Adipose tissue (tissue), 3 donors: ENCODE data around the gene RIMBP2. TPM values are rescaled to one million over a fixed set of nuclear protein-coding genes. Genes with fewer than 3 reads are reported as not detected.

Experiments used
- H3K27ac ChIP-seq: one replicate; pipeline ENCODE4 v1.5.1; 2013; ENCODE audit warnings: low read depth, low read length
- WGBS, 3 donors: extraction: QIAGEN DNeasy Blood & Tissue Kit; methylation state at CpG; one replicate each; pipeline ENCODE4 v1.1.7; 2013; 5-methylcytosine and 5-hydroxymethylcytosine counted together
- polyA plus RNA-seq, 3 donors: library from polyadenylated mRNA; stranded (reverse); fragments of 200-250 nt; gene quantifications; one replicate each; pipeline ENCODE4 v1.2.3, GENCODE V29; 2013
- donor health status: healthy with polysubstance abuse.
- donor health status: Bipolar disorder and iron deficiency.
- donor health status: healthy.

RIMBP2 gene
- polyA plus RNA-seq, 3 donors, result 0.49 to 1.7 (median 1.1) TPM

GRCh38 chr12:130440411-130441080, 275.6 kb downstream of the RIMBP2 start:
- WGBS, 3 donors, result 92 to 94% (median 94%) methylated on average over 23 of the region's 23 CpGs
- H3K27ac ChIP-seq, result no peak overlapping the region

- no peak overlapping the region for H3K27ac ChIP-seq
- WGBS, 3 donors, result 93 to 98% (median 96%) methylated on average over 3 of the region's 3 CpGs
Observed at GRCh38 chr12:130439250-130439649, 276.8 kb downstream of the RIMBP2 start.

DNA sequence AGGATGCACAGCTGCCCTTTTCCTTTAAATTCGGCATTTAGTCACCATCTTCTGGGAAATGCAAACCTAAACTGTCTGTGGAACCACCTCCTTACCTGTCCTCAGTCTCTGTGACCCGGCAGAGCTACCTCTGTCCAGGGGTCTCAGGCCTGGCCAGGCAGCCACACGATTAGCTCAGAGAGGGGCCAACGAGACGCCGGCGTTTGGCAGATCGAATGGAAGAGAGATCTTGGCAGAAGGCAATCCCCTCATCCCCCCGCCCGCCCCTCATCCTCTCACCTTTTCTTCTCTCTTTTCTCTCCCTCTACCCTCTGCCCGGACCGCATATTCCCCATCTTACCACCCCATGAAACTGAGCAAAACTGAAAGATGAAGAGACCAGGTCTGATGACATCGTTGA, 277.4 kb downstream of the RIMBP2 start:
- H3K27ac ChIP-seq, result no peak overlapping the region
- 87 to 95% (median 94%) methylated on average over 13 of the region's 13 CpGs for WGBS, 3 donors

DNA sequence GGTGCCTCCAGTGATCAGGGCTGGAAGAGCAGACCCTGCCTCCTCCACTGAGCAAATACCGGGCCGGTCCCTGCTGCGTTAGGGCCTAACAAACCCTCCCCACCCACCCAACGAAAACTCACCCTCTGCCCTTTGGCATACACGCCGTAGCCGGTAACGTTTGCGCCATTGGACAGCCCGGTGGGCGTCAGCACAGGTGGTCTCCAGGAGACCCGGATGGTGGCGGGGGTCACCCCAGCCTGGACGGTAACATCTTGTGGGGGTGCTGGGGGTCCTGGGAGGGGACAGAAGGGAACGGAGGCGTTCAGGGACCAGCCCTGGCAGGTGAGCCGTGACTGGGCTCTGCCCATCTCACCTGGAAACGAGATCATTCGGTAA, 277.9 kb downstream of the RIMBP2 start:
- H3K27ac ChIP-seq, result no peak overlapping the region
- 95 to 96% (median 95%) methylated on average over 18 to 19 of the region's 19 CpGs for WGBS, 3 donors

DNA sequence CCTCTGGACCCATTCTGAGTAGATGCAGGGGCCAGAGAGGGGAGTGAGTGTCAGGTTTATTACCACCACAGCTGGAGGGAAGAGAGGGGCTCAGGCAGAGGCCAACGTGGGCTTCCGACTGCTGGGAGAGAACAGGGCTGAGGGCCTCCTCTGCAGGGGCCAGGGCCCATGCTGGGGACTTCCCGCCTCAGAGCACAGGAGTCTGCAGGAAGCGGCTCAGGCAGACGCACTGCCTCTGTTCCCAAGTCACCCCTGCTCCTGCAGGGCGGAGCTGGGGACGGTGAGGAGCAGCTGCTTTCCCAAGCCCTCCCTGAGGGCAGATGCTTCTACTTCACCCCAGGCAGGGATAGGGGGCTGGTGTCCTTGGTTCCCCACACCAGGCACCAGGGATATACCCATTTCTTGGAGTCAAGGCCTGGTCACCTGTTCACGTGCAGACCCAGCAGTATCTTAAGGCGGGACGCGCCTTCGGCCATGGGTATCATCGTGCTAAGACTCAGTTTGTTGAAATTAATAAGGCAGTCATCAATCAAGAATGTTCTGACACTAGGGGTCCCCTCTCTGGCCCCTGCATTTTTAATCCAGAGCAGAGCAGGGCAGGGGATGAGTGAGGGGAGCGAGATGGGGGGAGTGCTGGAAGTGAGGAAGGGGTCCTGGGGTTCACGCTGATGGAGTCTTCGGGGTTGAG, 278.4 kb downstream of the RIMBP2 start:
- no peak overlapping the region for H3K27ac ChIP-seq
- WGBS, 3 donors, result 89 to 94% (median 89%) methylated on average over 16 of the region's 16 CpGs

DNA sequence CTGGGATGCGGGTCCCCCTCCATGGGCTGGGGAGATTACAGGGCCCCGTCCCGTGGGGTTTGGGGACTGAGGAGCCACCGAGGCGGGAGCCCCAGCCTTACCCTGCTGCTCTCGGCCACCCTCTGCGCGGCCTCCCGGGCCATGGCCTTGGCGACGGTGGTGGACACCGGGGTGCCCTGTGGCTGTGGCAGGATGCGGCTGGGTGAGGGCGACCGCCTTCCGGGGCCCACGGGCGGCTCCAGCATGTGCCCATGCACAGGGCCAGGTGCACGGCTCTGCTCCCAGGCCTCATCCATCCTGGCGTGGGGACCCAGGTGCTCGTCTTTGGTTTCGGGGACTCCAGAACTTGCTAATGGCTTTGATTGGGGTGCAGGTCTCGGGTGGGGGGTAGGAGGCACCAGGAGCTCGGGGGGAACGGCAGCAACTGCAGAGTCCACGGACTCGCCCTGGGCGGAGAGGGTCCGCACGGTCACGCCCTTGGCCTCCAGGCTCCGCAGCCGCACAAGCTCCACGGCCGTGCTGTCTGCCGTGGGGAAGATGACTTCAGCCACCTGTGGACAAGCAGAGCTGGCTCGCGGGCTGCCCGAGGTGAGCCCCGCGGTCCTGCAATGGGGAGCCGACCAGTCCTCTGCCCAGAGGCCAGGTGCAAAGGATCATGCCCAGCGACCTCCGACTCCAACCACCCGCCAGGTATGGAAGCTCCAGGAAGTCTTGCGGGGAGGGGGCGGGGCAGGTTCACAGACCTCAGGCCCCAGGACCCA, 279.2 kb downstream of the RIMBP2 start:
- no peak overlapping the region for H3K27ac ChIP-seq
- WGBS, 3 donors, result 92 to 95% (median 94%) methylated on average over 39 to 47 of the region's 47 CpGs

- H3K27ac ChIP-seq, result no peak overlapping the region
- 87 to 91% (median 89%) methylated on average over 17 of the region's 17 CpGs for WGBS, 3 donors
Observed at GRCh38 chr12:130435826-130436225, 280.3 kb downstream of the RIMBP2 start.

DNA sequence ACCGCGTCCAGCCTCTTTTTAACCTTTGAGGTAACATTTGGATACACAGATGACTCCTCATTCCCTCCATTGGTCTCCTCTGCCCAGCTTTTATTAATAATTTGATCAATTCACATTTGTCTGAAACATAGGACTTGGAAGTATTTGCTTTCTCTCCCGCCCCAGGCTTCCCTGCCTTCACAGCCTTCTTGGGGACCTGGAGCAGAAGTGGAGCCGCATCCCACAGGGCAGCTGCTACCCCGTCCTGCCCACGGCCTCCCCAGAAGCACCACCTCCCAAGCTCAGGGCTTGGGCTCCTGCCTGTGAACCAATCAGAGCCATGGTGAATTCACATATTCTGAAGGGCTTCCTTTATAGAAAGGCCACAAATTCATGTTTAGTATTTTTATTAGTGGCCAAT, 280.8 kb downstream of the RIMBP2 start:
- 76 to 79% (median 77%) methylated on average over 6 of the region's 6 CpGs for WGBS, 3 donors
- H3K27ac ChIP-seq, result no peak overlapping the region

- H3K27ac ChIP-seq, result no peak overlapping the region
- WGBS, 3 donors, result 86 to 92% (median 86%) methylated on average over 21 to 22 of the region's 22 CpGs
Observed at GRCh38 chr12:130434560-130434959, 281.5 kb downstream of the RIMBP2 start.

DNA sequence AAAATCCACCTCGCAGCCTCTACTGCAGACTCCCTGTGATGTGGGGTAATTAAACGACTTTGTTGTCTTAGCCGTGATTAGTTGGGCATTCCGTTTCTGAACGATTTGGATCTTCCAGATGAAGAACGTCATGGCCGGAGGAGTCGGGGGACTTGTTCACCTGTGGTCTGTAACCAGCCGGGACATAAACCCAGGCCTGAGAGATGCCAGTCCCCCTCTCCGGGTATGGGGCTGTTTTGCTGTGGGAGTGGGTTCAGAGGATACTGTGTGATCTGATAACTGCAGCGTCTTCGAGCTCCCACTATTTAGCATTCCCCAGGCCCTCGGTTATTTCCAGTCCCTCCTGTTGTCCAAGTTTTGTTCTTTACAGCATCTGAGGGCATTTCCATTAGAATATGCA, 282.3 kb downstream of the RIMBP2 start:
- no peak overlapping the region for H3K27ac ChIP-seq
- WGBS, 3 donors, result 92 to 94% (median 93%) methylated on average over 13 of the region's 13 CpGs

DNA sequence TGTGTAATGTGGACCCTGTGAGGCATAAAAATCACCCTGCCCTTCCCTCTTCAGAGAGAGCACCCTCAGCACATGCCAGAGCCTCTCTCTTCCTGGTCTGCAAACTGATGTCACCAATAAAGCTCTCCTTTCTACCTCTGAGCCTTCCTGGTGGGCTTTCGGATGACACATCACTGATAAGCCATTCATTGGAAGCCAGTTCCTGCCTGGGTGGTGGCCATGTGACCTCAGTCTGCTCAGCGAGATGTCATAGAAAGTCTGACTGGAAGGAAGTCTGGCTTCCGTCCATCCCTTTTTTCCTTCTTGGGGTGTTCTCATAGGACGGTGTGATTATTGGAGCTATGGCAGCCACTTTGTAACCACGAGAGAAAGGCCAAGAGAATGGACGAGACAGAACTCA, 282.7 kb downstream of the RIMBP2 start:
- 86 to 92% (median 86%) methylated on average over 6 of the region's 6 CpGs for WGBS, 3 donors

DNA sequence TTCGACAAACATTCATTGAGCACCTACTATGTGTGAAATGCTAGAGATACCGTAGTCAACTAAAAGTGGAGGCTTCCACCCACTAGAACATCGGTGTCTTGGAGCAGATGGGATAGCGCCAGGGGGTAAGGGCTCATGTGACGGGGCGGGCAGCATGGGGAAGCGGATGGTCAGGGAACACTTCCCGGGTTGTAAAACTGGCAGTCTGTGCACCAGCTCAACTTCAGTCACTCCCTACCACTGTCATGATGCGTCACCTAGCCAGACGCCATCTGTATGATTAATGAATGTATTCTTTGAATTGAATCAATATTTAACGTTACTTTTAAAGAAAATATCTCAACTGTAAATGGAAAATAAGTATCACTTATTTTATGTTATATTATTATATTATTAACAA, 284.9 kb downstream of the RIMBP2 start:
- WGBS, 3 donors, result 80 to 90% (median 90%) methylated on average over 11 of the region's 11 CpGs
- no peak overlapping the region for H3K27ac ChIP-seq

More for the DNA sequence above, 282.7 kb downstream of the RIMBP2 start:
- no peak overlapping the region for H3K27ac ChIP-seq

DNA sequence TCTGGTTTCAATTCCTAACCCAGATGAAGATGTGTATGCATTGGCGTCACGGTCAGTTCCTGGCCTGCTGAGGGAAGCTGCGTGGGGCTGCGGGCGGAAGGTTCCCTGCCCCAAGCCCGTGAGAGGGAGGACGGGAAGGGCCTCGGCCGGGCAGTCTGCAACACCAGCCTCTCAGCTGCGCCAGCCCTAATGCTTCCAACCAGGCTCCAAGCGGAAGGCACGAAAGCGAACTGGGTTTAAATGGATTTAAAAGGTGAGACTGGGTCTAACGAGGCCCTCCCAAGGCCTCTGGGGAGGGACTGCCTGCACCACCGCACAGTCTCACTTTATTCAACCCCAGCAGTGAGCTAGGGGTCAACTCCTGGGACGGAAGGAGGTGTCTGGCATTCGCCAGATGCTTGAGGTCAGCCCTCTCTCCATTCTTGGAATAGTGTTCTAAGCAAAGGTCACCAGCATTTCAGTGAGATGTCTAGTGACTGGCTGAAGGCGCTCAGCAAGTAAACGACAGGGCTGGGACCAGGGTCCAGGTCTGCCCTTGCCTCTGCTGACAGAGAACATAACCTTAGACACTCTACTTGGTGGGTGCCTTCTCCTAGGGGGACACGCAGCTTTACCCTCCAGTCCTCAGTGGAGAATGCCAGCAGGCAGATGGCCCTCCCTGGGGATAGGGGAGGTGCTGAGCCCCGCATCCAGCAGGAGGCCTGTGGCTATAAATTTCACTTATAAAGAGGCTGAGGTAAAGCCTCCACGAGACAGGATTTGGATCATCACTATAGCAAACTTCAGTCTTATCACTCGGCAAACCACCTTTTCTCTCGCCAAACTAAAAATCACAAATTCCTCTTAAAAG, 286.2 kb downstream of the RIMBP2 start:
- 73 to 83% (median 75%) methylated on average over 24 of the region's 24 CpGs for WGBS, 3 donors
- H3K27ac ChIP-seq, result no peak overlapping the region

DNA sequence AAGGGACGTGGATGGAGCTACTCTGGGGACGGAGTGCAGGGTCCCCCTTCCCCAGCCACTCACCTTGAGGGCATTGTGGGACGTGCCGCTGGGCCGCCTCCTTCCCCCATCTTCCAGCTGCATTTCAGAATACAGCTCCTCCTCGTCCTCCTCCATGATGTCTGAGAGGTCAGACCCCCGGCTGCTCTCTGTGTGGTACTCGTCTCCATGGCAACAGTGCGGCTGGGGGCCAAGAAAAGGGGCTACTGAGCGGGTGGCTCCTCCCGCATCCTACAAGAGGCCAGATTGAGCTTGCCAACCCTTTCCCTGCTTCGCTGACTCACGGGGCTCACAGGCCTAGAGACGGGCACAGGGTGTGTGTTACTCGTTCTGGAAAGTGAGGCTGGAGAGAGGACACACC, 288.0 kb downstream of the RIMBP2 start:
- WGBS, 3 donors, result 64 to 71% (median 65%) methylated on average over 15 of the region's 15 CpGs
- no peak overlapping the region for H3K27ac ChIP-seq

GRCh38 chr12:130427381-130427887, 288.7 kb downstream of the RIMBP2 start:
- H3K27ac ChIP-seq, result no peak overlapping the region
- WGBS, 3 donors, result 82 to 91% (median 90%) methylated on average over 18 of the region's 18 CpGs

- WGBS, 3 donors, result 86 to 91% (median 90%) methylated on average over 20 of the region's 20 CpGs
- no peak overlapping the region for H3K27ac ChIP-seq
Observed at GRCh38 chr12:130425698-130426245, 290.3 kb downstream of the RIMBP2 start.

DNA sequence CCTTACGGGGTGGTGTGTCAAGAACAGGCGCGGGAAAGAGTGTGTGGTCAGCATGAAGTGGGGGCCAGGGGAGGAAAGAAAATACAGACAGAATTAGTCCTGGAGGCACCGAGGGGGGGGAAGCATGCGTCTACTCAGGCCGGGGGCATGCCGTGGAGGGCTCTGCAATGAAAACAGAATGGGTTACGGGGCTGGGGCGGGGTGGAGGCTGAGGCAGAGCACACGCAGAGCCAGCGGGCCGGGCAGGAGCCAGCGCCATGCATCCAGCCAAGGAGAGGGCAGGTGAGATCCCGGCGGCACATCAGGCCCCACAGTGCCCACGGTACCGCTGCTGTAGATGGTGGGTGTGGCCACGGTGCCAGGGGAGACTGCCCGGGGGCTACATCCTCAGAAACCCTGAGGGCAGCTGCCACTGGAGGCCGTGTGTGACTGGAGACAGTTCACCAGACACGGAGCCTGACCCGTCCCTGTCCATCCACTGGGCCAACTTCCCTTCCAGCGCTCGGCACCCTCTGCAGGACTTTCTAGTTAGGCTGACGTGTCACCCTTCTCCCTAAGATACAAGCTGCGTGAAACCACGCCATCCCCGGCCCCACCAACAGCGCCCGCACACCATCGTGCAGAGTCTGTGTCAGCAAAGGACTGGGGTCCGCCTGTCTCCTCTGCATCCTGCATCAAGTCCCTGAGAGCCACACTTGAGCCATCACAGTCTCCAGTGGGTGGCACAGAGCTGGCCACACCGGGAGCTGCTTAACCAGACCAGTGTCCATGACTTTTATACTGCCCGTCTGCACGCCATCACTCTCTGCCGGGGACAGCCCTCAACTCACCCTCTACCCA, 291.0 kb downstream of the RIMBP2 start:
- WGBS, 3 donors, result 86 to 92% (median 89%) methylated on average over 35 to 36 of the region's 36 CpGs
- H3K27ac ChIP-seq, result no peak overlapping the region
